Diencephalon (tissue), 1 donor: Measurements from ENCODE around the gene VCAN. TPM values are rescaled to one million over a fixed set of nuclear protein-coding genes. Genes with fewer than 3 reads are reported as not detected.

ENCODE experiments used
- total RNA-seq: library from RNA; depleted of rRNA; stranded (reverse); fragments of >200 nt; gene quantifications from one replicate; pipeline ENCODE4 v1.2.3, GENCODE V29; 2014

VCAN gene
- total RNA-seq = 427 TPM

GRCh38 chr5:83471405-83472212 is at the start of gene VCAN:
TSS of gene VCAN (plus strand) at chr5:83471744. CDS start at chr5:83483519, 11,775 bp downstream.

Other genes starting within 250 kb of the VCAN start
- 15.9 TPM for gene HAPLN1, start 249.1 kb downstream of the VCAN start, total RNA-seq